GM13976 (cell line): ENCODE results near the gene ECHDC1.
"Not testable (repeated sequence)": the region's sequence is repeated elsewhere in the genome, so short reads cannot be mapped to it uniquely, and the experiment has no call there.

Source experiments
- DNase-seq: peaks from one replicate; pipeline ENCODE4 v3.0.0; 2012; ENCODE audit warnings: low spot score
- in situ Hi-C: fragments of 300-500 bp; cut with MboI; formaldehyde crosslinking; loops from one replicate; pipeline ENCODE4 v1.12.0; 2022; ENCODE audit warnings: low sequenced_read_pairs, mixed read lengths, inconsistent platforms; ENCODE audit not compliant: unreplicated experiment
- TF ChIP-seq, protein P1 (sequence below): IDR thresholded peaks from 2 replicates; pipeline ENCODE4 v1.5.1; 2012; ENCODE audit warnings: borderline replicate concordance, mild to moderate bottlenecking; ENCODE audit not compliant: insufficient read depth; ENCODE audit errors: extremely low read depth, missing control alignments, control extremely low read depth

ECHDC1 gene, protein sequence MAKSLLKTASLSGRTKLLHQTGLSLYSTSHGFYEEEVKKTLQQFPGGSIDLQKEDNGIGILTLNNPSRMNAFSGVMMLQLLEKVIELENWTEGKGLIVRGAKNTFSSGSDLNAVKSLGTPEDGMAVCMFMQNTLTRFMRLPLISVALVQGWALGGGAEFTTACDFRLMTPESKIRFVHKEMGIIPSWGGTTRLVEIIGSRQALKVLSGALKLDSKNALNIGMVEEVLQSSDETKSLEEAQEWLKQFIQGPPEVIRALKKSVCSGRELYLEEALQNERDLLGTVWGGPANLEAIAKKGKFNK

DNA sequence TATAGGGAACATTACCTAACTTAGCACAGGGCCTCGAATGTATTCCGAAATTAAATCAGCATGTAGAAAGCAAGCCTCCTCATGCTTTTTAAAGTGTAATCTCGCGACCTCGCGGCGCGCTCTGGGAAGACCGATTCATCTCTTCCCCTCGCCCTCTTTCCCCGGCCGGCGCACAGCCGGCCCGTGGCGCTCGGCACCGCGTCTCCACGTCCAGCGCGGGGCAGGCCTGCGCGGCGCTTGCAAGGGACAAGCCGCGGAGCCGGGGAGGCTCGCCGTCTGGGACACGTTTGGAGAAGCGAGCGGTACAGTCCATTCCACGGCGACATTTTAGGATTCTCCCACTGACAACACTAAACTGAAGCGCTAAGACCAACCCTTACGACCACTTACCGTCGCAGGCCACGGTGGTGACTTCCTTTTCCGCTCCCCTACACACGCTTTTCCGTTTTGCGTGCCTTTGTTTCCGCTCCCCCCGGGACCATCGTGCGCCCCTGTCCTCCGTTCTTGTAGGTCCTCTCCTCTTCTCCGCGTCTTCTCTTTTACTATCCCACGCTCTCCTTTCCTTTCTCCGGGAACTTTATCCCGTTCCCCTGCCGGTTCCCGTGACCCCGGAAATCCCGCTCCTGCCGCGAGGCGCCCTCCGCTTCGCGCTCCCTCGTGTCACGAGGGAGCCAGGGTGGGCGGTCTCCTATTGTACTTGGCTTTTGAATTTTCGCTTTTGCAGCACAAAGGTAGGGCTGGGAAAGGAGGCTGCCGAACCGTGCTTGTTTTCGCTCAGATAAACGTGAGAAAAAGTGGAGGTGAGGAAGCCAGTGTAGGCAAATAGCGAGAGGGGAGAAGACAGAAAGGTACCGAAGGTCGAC, at the start of gene ECHDC1:
ECHDC1 (minus strand) TSS at position 664 of the 863 bp plus-strand sequence. CDS start 12,581 bp downstream, outside the sequence.
- TF ChIP-seq, protein P1, sequence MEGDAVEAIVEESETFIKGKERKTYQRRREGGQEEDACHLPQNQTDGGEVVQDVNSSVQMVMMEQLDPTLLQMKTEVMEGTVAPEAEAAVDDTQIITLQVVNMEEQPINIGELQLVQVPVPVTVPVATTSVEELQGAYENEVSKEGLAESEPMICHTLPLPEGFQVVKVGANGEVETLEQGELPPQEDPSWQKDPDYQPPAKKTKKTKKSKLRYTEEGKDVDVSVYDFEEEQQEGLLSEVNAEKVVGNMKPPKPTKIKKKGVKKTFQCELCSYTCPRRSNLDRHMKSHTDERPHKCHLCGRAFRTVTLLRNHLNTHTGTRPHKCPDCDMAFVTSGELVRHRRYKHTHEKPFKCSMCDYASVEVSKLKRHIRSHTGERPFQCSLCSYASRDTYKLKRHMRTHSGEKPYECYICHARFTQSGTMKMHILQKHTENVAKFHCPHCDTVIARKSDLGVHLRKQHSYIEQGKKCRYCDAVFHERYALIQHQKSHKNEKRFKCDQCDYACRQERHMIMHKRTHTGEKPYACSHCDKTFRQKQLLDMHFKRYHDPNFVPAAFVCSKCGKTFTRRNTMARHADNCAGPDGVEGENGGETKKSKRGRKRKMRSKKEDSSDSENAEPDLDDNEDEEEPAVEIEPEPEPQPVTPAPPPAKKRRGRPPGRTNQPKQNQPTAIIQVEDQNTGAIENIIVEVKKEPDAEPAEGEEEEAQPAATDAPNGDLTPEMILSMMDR: no peak
- peak; percentile 82 for DNase-seq
- in situ Hi-C loops: no loop called here

DNA sequence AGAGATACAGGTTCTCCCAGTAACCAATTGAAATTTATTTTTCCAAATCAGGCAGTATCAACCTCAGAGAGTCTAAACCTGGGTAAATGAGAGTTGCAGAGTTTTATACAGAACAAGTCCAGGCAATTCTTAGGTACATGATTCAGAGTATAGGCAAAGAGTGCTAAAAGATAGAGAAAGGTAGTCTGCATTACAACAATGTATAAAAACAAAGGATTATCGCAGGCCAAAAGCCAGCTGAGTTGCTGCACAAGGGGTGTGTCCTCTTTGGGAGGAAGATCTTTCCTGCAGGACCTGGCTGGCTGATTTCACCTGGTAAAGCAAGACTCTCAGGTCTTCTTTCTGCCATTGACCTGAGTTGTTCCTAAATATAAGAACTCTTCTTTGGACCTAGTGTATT, 48.9 kb upstream of the ECHDC1 start:
- DNase-seq: no peak
- in situ Hi-C loops: no loop called here
- TF ChIP-seq, protein P1: no peak

DNA sequence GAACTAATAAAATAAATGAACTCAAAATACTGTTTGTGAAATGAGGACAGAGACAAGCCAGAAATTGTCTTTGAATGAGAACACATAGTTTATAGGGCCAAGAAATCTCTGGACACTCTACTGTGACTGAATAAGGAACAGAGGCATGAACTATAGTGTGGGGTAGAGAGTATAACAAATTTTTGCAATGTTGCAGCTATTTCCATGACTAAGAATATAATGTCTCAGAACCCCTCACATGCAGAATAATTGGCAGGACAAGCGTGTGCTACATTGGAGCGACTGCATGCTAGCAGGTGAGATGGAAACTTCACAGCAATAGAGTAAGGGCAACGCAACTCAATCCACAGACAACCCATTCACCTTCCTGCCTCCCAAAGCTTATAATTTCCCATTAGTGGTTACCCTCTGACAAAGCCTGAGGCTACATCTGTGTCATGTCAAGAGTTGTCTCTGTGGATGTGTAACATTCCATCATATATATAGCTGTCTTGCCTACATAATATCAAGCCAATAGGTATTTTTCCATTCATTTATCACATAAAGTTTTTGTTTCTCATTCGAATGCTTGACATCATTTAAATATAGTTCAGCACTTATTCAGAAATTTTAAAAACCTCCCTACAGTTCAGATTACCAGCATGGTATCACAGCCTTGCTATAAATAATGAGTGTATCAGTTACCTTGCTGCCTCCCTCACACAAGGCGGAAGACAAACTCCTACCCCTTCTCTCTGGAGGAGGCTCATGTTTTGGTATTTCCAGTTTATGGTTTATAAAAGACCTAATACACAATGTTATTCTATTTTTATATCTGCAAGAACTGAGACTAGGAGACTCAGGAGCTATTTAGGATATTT, 47.9 kb upstream of the ECHDC1 start:
- in situ Hi-C loops: no loop called here
- TF ChIP-seq, protein P1: no peak
- no peak for DNase-seq

- no peak for DNase-seq
- TF ChIP-seq, protein P1: no peak
- in situ Hi-C loops: no loop called here
Measured at GRCh38 chr6:127389706-127390105, 46.3 kb upstream of the ECHDC1 start.

GRCh38 chr6:127385668-127386430, 42.4 kb upstream of the ECHDC1 start:
- TF ChIP-seq, protein P1: no peak
- in situ Hi-C loops: no loop called here
- DNase-seq: no peak

DNA sequence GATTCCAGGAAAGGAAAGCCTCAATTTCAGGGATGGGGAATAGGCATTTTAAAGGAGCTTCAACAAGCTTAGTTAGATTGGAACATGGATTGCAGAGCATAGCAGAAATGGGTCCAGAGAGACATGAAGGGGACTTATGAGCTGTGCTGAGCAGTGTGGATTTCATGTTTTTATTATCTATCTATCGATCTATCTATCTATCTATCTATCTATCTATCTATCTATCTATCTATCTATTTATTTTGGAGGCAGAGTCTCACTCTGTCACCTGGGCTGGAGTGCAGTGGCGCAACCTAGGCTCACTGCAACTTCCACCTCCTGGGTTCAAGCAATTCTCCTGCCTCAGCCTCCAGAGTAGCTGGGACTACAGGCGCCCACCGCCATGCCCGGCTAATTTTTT, 41.4 kb upstream of the ECHDC1 start:
- DNase-seq, in situ Hi-C loops: not testable (repeated sequence)
